GM12874 (cell line): Measurements from ENCODE around the gene TMEM200C.
A peak's percentile ranks its signal among the peaks of the same experiment; 100 is the strongest.

Experiments
- TF ChIP-seq, protein P1 (sequence below): IDR thresholded peaks from 2 replicates; pipeline ENCODE4 v1.5.1; 2011; ENCODE audit warnings: low read depth, mild to moderate bottlenecking, control low read depth, low read length, moderate library complexity; ENCODE audit not compliant: insufficient read depth

The TMEM200C gene

DNA sequence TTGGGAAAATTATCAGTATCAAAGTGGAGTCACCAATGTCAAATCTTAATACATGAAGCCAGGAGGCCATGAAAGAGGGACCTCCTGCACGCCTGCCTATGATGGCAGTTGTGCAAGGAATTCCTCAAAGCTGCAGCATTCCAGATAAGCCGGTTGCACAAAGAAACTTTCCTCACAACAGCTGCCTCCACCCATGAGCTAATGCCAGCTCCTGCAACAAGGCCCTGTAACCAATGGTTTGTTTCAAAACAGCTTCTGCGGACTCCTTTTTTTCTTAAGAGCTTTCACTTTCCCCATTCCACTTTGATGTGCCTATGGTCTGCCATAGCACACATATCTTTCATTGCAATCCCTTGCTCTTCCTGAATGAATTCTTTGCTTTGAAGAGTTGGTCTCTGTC is 22.4 kb downstream of the TMEM200C start:
- TF ChIP-seq, protein P1, sequence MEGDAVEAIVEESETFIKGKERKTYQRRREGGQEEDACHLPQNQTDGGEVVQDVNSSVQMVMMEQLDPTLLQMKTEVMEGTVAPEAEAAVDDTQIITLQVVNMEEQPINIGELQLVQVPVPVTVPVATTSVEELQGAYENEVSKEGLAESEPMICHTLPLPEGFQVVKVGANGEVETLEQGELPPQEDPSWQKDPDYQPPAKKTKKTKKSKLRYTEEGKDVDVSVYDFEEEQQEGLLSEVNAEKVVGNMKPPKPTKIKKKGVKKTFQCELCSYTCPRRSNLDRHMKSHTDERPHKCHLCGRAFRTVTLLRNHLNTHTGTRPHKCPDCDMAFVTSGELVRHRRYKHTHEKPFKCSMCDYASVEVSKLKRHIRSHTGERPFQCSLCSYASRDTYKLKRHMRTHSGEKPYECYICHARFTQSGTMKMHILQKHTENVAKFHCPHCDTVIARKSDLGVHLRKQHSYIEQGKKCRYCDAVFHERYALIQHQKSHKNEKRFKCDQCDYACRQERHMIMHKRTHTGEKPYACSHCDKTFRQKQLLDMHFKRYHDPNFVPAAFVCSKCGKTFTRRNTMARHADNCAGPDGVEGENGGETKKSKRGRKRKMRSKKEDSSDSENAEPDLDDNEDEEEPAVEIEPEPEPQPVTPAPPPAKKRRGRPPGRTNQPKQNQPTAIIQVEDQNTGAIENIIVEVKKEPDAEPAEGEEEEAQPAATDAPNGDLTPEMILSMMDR = no peak

DNA sequence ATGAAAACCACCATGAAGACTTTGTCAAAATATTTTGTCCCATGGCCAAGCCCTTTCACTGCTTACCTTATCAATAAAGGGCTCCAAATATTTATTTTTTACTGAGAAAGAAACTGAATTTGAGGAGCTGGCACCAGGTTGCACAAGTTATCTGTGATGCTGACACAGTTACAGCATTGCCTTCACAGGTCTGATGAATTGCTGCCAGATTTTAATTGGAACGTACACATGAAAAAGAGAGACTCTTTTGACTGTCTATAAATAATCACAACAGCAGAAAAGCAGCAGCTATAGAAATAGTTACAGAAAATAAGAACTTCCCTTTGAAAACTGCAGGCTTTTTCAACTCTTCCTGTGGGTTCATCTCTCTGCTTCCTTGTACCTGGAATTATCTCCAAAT is 23.9 kb downstream of the TMEM200C start:
- TF ChIP-seq, protein P1 = no peak

DNA sequence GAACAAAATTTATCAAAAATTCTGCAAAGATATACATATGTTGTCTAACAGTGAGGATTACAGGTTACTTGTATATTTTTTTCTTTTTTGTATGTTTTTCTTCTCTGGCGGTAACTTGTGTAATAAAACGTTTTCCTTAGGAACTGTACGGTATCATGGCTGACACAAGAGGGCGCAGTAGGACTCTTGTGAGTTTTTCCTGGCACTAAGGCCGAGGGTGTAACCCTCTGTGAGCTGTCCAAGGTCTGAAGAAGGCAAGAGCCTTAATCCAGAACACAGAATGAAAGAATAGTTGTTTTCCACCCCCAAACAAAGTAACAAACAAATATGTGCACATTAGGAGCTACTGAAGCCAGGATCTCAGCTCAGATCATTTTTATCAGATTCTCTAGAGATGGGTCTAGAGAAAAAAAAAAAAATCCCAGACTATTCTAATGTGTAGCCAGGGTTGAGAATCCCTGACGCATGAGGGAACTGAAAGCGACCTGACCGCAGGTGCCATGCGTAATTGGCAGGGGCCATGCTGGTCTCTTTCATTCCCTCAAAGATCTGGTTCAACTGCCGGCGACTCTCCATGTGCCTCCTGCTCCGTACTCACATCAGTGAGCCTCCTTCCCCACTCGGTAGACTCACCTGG is 27.0 kb downstream of the TMEM200C start:
- TF ChIP-seq, protein P1 = peak; percentile 62

DNA sequence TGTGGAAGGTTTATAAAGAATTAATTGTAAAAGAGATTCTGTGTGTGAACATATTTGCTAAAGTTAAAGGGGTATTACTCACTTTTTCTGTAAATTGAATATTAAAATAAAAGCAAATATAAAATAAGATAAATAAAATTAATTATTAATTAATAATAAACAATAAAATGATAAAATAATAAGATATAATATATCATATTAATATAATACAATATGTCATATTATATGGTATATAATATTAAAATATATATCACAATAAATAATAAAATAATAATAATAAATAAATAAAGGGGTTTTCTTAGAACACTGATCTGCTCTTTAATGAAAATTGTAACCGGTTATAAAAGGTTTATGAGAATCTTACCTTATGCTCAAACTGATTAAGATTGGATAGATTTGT is 29.8 kb downstream of the TMEM200C start:
- TF ChIP-seq, protein P1 = no peak

DNA sequence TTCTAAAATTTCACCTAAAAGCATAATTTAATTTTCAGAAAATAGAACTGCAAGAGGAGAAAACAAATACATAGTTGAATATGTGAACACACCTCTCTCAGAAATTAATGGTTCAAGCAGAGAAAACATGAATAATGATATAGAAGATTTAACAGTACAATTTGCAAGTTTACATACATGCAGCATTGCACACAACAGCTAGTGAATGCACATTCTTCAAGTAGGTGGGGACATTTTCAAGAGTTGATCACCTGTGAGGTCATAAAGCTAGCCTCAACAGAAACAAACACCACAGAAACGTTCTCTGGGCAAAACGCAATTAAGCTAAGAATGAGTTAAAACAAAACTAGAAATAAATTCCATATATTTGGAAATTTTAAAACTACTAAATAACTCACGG is 38.1 kb downstream of the TMEM200C start:
- TF ChIP-seq, protein P1 = no peak

DNA sequence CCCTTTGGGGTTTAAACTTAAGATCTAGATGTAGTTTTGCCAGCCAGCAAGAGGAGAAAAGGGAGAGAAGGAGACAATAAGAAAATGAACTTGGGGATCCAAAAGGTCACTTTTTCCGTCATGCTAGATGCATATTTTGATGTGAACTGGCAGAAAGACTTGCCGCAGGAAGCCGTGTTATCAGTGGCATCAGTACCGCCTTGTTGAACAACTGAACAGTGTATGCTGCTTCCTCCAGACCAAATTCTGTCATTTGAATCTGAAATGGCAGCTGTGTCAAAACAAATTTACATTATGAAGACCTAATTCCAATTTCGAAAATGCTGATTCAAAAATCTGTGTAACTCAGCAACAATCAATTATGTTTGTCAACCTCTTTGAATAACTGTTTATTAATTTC is 42.1 kb downstream of the TMEM200C start:
- TF ChIP-seq, protein P1 = no peak

DNA sequence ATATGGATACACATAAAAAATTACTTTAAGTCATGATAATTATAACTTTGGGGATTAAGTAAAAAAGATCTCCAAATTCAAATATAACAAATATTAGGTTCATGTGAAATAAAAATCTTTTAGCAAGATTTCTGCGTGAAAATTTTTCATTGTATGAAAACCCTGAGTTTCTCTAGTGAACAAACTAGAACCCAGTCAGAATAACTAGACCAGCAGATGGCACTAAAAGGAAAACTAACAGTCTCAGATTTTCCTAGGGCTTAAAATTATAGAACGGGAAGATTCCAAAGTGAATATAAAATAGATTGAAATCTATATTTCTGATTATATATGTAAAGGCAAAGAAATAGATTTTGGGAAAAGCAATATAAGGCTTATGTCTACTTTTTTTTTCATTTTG is 43.3 kb downstream of the TMEM200C start:
- TF ChIP-seq, protein P1 = no peak
